Panc1 (cell line): Measurements from ENCODE around the gene NUP153. TPM values are rescaled to one million over a fixed set of nuclear protein-coding genes. Genes with fewer than 3 reads are reported as not detected.
A peak's percentile ranks its signal among the peaks of the same experiment; 100 is the strongest.
"Not testable (repeated sequence)": the region's sequence is repeated elsewhere in the genome, so short reads cannot be mapped to it uniquely, and the experiment has no call there.

Experiments
- ATAC-seq: fragments of 200-7000 bp; cut with Tn5 transposase; 2 replicates; pipeline ENCODE4 v1.9.1; 2020; ENCODE audit warnings: mild to moderate bottlenecking, moderate library complexity
- BruUV-seq: library from RNA; stranded (reverse); fragments of 400-500 nt; replicated peaks from 2 replicates; lab custom pipeline; 2021; lab: Mats Ljungman, UMichigan
- CTCF ChIA-PET: fragments of 300-600 bp; sonication (Branson Sonifier 250); formaldehyde crosslinking; loops from one replicate; lab custom pipeline; 2022; ENCODE audit warnings: antibody characterized with exemption; lab: Charles Lee
- POLR2A ChIA-PET: fragments of 300-600 bp; sonication (Branson Sonifier 250); formaldehyde crosslinking; loops from one replicate; lab custom pipeline; 2022; ENCODE audit warnings: antibody characterized with exemption; lab: Charles Lee
- DNase-seq: peaks from one replicate; pipeline ENCODE4 v3.0.0-alpha.2; 2010; ENCODE audit warnings: low read depth, low spot score
- H3K27ac ChIP-seq: 2 replicates; pipeline ENCODE4 v1.5.1; 2011; ENCODE audit warnings: mild to moderate bottlenecking, low read length, inconsistent platforms
- H3K27me3 ChIP-seq: fragments of 200-500 bp; sonication (Bioruptor generic); 2 replicates; pipeline ENCODE4 v1.6.0; 2014; ENCODE audit warnings: low read length, inconsistent platforms; ENCODE audit not compliant: control insufficient read depth, insufficient read depth
- H3K36me3 ChIP-seq: fragments of 200-500 bp; sonication (Bioruptor generic); 2 replicates; pipeline ENCODE4 v1.5.1; 2014; ENCODE audit warnings: inconsistent platforms, mild to moderate bottlenecking, low read length, moderate library complexity; ENCODE audit not compliant: control insufficient read depth, insufficient read depth
- H3K4me1 ChIP-seq: 2 replicates; pipeline ENCODE4 v1.5.1; 2011; ENCODE audit warnings: inconsistent platforms, mild to moderate bottlenecking, low read length, moderate library complexity; ENCODE audit not compliant: control insufficient read depth, insufficient read depth
- H3K4me3 ChIP-seq, 2 experiments: 2 replicates each; pipeline ENCODE4 v1.5.1; 2011 to 2012; ENCODE audit warnings: low read depth in 2 of 2, low read length in 2 of 2, mild to moderate bottlenecking in 2 of 2, inconsistent platforms in 1 of 2, moderate library complexity in 1 of 2
- H3K9me3 ChIP-seq: fragments of 200-500 bp; sonication (Bioruptor generic); 2 replicates; pipeline ENCODE4 v1.5.1; 2014; ENCODE audit warnings: low read depth, mild to moderate bottlenecking, inconsistent platforms, low read length, moderate library complexity; ENCODE audit not compliant: control insufficient read depth, insufficient read depth
- CTCF ChIP-seq: fragments of 450-650 bp; IDR thresholded peaks from 2 replicates; pipeline ENCODE4 v1.5.1; 2017; ENCODE audit warnings: mild to moderate bottlenecking
- POLR2AphosphoS5 ChIP-seq: IDR thresholded peaks from 2 replicates; pipeline ENCODE4 v1.6.1; 2012; ENCODE audit warnings: mild to moderate bottlenecking, low read depth, low read length, moderate library complexity
- REST ChIP-seq, 2 experiments: IDR thresholded peaks; 2 replicates each; pipeline ENCODE4 v1.6.1; 2011 to 2012; ENCODE audit warnings: low read depth in 2 of 2, control low read depth in 1 of 2, low read length in 1 of 2, mild to moderate bottlenecking in 1 of 2, moderate library complexity in 1 of 2; ENCODE audit not compliant: insufficient read depth in 1 of 2
- SIN3A ChIP-seq: IDR thresholded peaks from 2 replicates; pipeline ENCODE4 v1.6.1; 2012; ENCODE audit warnings: low read depth, mild to moderate bottlenecking, low read length, moderate library complexity, borderline replicate concordance; ENCODE audit not compliant: insufficient read depth
- TCF7L2 ChIP-seq: IDR thresholded peaks from 2 replicates; pipeline ENCODE4 v1.6.1; 2011; ENCODE audit warnings: mild to moderate bottlenecking, low read depth, low read length, inconsistent platforms
- in situ Hi-C: cut with HindIII; loops from 2 replicates; pipeline ENCODE4 v1.10.0; 2016; ENCODE audit warnings: low sequenced_read_pairs, low pct_unique_long_range_greater_than_20kb
- intact Hi-C: fragments of 100-400 bp; cut with micrococcal nuclease; formaldehyde crosslinking; loops from one replicate; pipeline ENCODE4 v1.10.0; 2022; ENCODE audit not compliant: unreplicated experiment
- total RNA-seq: library from RNA; stranded (reverse); gene quantifications from one replicate; pipeline ENCODE4 v1.2.1, GENCODE V29; 2021; ENCODE audit not compliant: unreplicated experiment

NUP153 gene
- total RNA-seq, 1 experiment from 2014 or later = 62.0 TPM

GRCh38 chr6:17744757-17745308, 38.1 kb upstream of the NUP153 start:
- CTCF ChIA-PET, in situ Hi-C loops, DNase-seq, H3K27ac ChIP-seq, H3K27me3 ChIP-seq, H3K4me3 ChIP-seq, H3K4me1 ChIP-seq, ATAC-seq, H3K9me3 ChIP-seq, H3K36me3 ChIP-seq, intact Hi-C loops, BruUV-seq: not testable (repeated sequence)
- POLR2A ChIA-PET = interaction anchor here (0.6 kb wide), 1 partner anchor 310 kb away, joined by 3 read pairs; no protein-coding TSS in a partner anchor

DNA sequence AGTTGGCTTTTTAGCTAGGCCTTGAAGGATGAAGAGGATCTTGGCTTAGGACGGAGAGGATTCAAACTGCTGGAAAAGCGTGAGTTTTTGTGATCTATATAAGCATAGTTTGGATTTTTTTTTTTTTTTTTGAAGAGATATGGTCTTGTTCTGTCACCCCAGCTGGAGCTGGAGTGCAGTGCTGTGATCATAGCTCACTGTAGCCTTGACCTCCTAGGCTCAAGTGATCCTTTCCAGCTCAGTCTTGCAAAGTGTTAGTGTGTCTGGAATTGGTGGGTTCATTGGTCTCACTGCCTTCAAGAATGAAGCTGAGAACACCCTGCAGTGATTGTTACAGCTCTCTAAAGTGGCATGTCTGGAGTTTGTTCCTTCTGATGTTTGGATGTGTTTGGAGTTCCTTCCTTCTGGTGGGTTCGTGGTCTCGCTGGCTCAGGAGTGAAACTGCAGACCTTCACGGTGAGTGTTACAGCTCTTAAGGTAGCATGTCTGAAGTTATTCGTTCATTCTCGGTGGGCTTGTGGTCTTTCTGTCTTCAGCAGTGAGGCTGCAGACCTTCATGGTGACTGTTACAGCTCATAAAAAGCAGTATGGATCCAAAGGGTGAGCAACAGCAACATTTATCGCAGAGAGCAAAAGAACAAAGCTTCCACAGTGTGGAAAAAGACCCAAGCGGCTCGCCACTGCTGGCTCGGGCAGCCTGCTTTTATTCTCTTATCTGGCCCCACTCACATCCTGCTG, 37.5 kb upstream of the NUP153 start:
- POLR2A ChIA-PET = interaction anchor here (0.6 kb wide), 1 partner anchor 30 kb away, joined by 5 read pairs; no protein-coding TSS in a partner anchor
- DNase-seq = no peak
- ATAC-seq = no peak
- no peaks in the 10 kb centered on the region for H3K27me3 ChIP-seq
- no peaks in the 10 kb centered on the region for H3K4me1 ChIP-seq
- TF ChIP-seq CTCF = no peak
- no peak for TF ChIP-seq REST (IDR thresholded peaks at IDR 0.05; ENCODE audit: insufficient read depth in 1 of 2, low read depth in 2 of 2, low read length in 1 of 2)
- no peak for TF ChIP-seq TCF7L2
- no peak for TF ChIP-seq POLR2AphosphoS5
- no peak for TF ChIP-seq SIN3A
- H3K27ac ChIP-seq = no peak overlapping the region
- intact Hi-C loops = no loop called here
- no peaks in the 10 kb centered on the region for H3K9me3 ChIP-seq
- CTCF ChIA-PET = interaction anchor here (0.7 kb wide), 1 partner anchor 160 kb away, joined by 11 read pairs; no protein-coding TSS in a partner anchor
- in situ Hi-C loops = no loop called here
- no peaks in the 10 kb centered on the region for H3K36me3 ChIP-seq
- no peak overlapping the region for H3K4me3 ChIP-seq
- BruUV-seq = no TSS peak

DNA sequence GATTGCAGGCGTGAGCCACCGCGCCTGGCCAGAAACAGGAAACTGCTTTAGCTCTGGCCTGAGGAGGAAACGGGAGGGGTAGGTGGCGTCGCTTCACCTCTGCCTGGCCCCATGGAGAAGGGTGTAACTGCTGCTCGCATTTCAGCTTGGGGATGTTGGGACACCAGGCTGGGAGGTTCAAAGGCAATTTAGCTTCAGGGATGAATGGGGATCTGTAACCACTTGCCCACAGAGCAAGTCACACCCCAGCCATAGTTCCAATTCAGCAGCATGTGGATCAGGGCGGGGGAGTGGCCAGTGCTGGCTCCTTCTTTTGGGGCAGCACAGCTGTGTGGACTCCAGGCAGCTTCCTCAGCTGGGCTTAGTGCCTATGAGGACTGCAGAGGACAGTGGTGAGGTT, 34.8 kb upstream of the NUP153 start:
- ChIA-PET POLR2A (interaction anchor here (0.6 kb wide), 1 partner anchor 139 kb away, joined by 14 read pairs; no protein-coding TSS in a partner anchor), CTCF (no interaction called here)
- DNase-seq (no peak), ATAC-seq (peak; percentile 40; the same call in 1 of the 2 replicates)
- Histone ChIP-seq H3K4me1 (no peaks in the 10 kb centered on the region), H3K9me3 (peaks cover 13% of the 10 kb centered on the region; the same call in 1 of the 2 replicates), H3K27me3 (no peaks in the 10 kb centered on the region), H3K4me3 (no peak overlapping the region), H3K27ac (no peak overlapping the region), H3K36me3 (no peaks in the 10 kb centered on the region)
- no peak for TF ChIP-seq CTCF
- no peak for TF ChIP-seq TCF7L2
- in situ Hi-C loops (no loop called here), intact Hi-C loops (no loop called here)
- no TSS peak for BruUV-seq
